Testis (tissue), 2 donors: ENCODE results near the gene NRXN3.

ENCODE experiments used
- CTCF ChIP-seq, 3 experiments: fragments of 450-650 bp in 2 of 3; fragments of 200-600 bp in 1 of 3; sonication (generic) in 1 of 3; IDR thresholded peaks; one replicate each; pipeline ENCODE4 v1.5.1; 2016 to 2019; ENCODE audit warnings: antibody characterized with exemption in 3 of 3, mild to moderate bottlenecking in 2 of 3, moderate library complexity in 1 of 3
- POLR2A ChIP-seq: fragments of 450-650 bp; IDR thresholded peaks from one replicate; pipeline ENCODE4 v1.6.1; 2017; ENCODE audit warnings: antibody characterized with exemption, mild to moderate bottlenecking, moderate library complexity

GRCh38 chr14:78448164-78449094, 278.3 kb downstream of the NRXN3 start:
- no peak for TF ChIP-seq POLR2A
- TF ChIP-seq CTCF (IDR thresholded peaks at IDR 0.05), result peak; percentile 30 to 69 (median 60)
